Cardiac fibroblast (primary cell): Measurements from ENCODE around the gene ATP2B2.

Experiments used
- DNase-seq, 2 donors: peaks; one replicate each; pipeline versions ENCODE4 v3.0.0 to v3.0.0-alpha.2; 2010; ENCODE audit warnings: low read depth in 2 of 2
- H3K4me3 ChIP-seq, 2 donors: replicated peaks in 1 of 2; 1 replicate in 1 of 2; 2 replicates in 1 of 2; pipeline ENCODE4 v1.5.1; 2011; ENCODE audit warnings: low read depth in 2 of 2, low read length in 2 of 2, mild to moderate bottlenecking in 2 of 2, moderate library complexity in 1 of 2
- CTCF ChIP-seq: IDR thresholded peaks from one replicate; pipeline ENCODE4 v1.5.1; 2011; ENCODE audit warnings: low read depth, mild to moderate bottlenecking, low read length, inconsistent platforms

The ATP2B2 gene

GRCh38 chr3:10440684-10441083 is 64.7 kb downstream of the ATP2B2 start:
- no peak for TF ChIP-seq CTCF
- H3K4me3 ChIP-seq: no peak overlapping the region
- no peak for DNase-seq

GRCh38 chr3:10438902-10439610 is 66.3 kb downstream of the ATP2B2 start:
- no peak overlapping the region for H3K4me3 ChIP-seq
- no peak for TF ChIP-seq CTCF
- DNase-seq: no peak

- DNase-seq: peak; percentile 19 to 38
- no peak overlapping the region for H3K4me3 ChIP-seq
- no peak for TF ChIP-seq CTCF
Measured at GRCh38 chr3:10437995-10438901, 67.1 kb downstream of the ATP2B2 start.

- H3K4me3 ChIP-seq: no peak overlapping the region
- no peak for TF ChIP-seq CTCF
- peak; percentile 10 to 63 for DNase-seq
Measured at GRCh38 chr3:10437272-10437994, 68.0 kb downstream of the ATP2B2 start.

GRCh38 chr3:10435850-10436249 is 69.5 kb downstream of the ATP2B2 start:
- no peak for TF ChIP-seq CTCF
- no peak for DNase-seq
- H3K4me3 ChIP-seq: no peak overlapping the region

- DNase-seq: no peak
- no peak overlapping the region for H3K4me3 ChIP-seq
- no peak for TF ChIP-seq CTCF
Measured at GRCh38 chr3:10434938-10435336, 70.4 kb downstream of the ATP2B2 start.
